Upper lobe of right lung (tissue), 1 donor: ENCODE data around the gene SZT2. TPM values are rescaled to one million over a fixed set of nuclear protein-coding genes. Genes with fewer than 3 reads are reported as not detected.
"Not testable (repeated sequence)": the region's sequence is repeated elsewhere in the genome, so short reads cannot be mapped to it uniquely, and the experiment has no call there.

Experiments
- ATAC-seq: fragments of 200-7000 bp; cut with Tn5 transposase; one replicate; pipeline ENCODE4 v1.9.1; 2020; ENCODE audit warnings: mild to moderate bottlenecking, moderate library complexity
- DNase-seq: peaks from one replicate; pipeline ENCODE4 v3.0.0-alpha.2; 2020
- H3K27ac ChIP-seq: fragments of 200-600 bp; one replicate; pipeline ENCODE4 v1.8.0; 2022
- H3K27me3 ChIP-seq: fragments of 200-600 bp; one replicate; pipeline ENCODE4 v1.8.0; 2022; ENCODE audit warnings: mild to moderate bottlenecking
- H3K36me3 ChIP-seq: fragments of 200-600 bp; one replicate; pipeline ENCODE4 v1.8.0; 2022
- H3K4me1 ChIP-seq: fragments of 200-600 bp; one replicate; pipeline ENCODE4 v1.8.0; 2022
- H3K4me3 ChIP-seq: fragments of 200-600 bp; one replicate; pipeline ENCODE4 v1.8.0; 2022; ENCODE audit warnings: mild to moderate bottlenecking
- H3K9me3 ChIP-seq: fragments of 200-600 bp; one replicate; pipeline ENCODE4 v1.8.0; 2022
- intact Hi-C: fragments of 100-400 bp; cut with DNase I; formaldehyde crosslinking; loops from one replicate; pipeline ENCODE4 v1.11.0; 2022
- total RNA-seq: library from RNA; stranded (reverse); fragmentation: NEBNext Ultra II Directional; extraction: Animal tissue kit (Norgen Biotek cat#: 25700); gene quantifications from one replicate; pipeline ENCODE4 v1.2.1, GENCODE V29; 2021
- TF ChIP-seq, protein P1 (sequence below): fragments of 200-600 bp; IDR thresholded peaks from one replicate; pipeline ENCODE4 v1.8.0; 2022; ENCODE audit warnings: antibody characterized with exemption
- donor health status: DM: no; HTN: yes; CAD: no; lungs with severe emphysema.

Gene SZT2
- total RNA-seq, 1 donor from 2014 or later: 70.4 TPM

GRCh38 chr1:43472087-43472462 lies 82.4 kb downstream of the SZT2 start:
- intact Hi-C loops: no loop called here
- no peak for ATAC-seq
- no peak overlapping the region for H3K4me3 ChIP-seq

GRCh38 chr1:43472463-43473151 lies 82.9 kb downstream of the SZT2 start:
- intact Hi-C loops, DNase-seq, H3K4me1 ChIP-seq, H3K9me3 ChIP-seq, H3K36me3 ChIP-seq, H3K27ac ChIP-seq, H3K27me3 ChIP-seq, H3K4me3 ChIP-seq: not testable (repeated sequence)
- ATAC-seq: peak; percentile 45

More at GRCh38 chr1:43472087-43472462, 82.4 kb downstream of the SZT2 start:
- Histone ChIP-seq H3K36me3 (no peaks in the 10 kb centered on the region), H3K27me3 (no peaks in the 10 kb centered on the region), H3K27ac (no peak overlapping the region), H3K9me3 (no peaks in the 10 kb centered on the region), H3K4me1 (peaks cover 6% of the 10 kb centered on the region)
- DNase-seq: no peak
- TF ChIP-seq, protein P1, sequence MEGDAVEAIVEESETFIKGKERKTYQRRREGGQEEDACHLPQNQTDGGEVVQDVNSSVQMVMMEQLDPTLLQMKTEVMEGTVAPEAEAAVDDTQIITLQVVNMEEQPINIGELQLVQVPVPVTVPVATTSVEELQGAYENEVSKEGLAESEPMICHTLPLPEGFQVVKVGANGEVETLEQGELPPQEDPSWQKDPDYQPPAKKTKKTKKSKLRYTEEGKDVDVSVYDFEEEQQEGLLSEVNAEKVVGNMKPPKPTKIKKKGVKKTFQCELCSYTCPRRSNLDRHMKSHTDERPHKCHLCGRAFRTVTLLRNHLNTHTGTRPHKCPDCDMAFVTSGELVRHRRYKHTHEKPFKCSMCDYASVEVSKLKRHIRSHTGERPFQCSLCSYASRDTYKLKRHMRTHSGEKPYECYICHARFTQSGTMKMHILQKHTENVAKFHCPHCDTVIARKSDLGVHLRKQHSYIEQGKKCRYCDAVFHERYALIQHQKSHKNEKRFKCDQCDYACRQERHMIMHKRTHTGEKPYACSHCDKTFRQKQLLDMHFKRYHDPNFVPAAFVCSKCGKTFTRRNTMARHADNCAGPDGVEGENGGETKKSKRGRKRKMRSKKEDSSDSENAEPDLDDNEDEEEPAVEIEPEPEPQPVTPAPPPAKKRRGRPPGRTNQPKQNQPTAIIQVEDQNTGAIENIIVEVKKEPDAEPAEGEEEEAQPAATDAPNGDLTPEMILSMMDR: no peak

- TF ChIP-seq, protein P1: no peak
- Histone ChIP-seq H3K9me3 (no peaks in the 10 kb centered on the region), H3K27me3 (no peaks in the 10 kb centered on the region), H3K4me1 (peaks cover 6% of the 10 kb centered on the region), H3K4me3 (no peak overlapping the region), H3K27ac (no peak overlapping the region), H3K36me3 (no peaks in the 10 kb centered on the region)
- DNase-seq (no peak), ATAC-seq (no peak)
- intact Hi-C loops: no loop called here
Measured at GRCh38 chr1:43473463-43473862, 83.8 kb downstream of the SZT2 start.

DNA sequence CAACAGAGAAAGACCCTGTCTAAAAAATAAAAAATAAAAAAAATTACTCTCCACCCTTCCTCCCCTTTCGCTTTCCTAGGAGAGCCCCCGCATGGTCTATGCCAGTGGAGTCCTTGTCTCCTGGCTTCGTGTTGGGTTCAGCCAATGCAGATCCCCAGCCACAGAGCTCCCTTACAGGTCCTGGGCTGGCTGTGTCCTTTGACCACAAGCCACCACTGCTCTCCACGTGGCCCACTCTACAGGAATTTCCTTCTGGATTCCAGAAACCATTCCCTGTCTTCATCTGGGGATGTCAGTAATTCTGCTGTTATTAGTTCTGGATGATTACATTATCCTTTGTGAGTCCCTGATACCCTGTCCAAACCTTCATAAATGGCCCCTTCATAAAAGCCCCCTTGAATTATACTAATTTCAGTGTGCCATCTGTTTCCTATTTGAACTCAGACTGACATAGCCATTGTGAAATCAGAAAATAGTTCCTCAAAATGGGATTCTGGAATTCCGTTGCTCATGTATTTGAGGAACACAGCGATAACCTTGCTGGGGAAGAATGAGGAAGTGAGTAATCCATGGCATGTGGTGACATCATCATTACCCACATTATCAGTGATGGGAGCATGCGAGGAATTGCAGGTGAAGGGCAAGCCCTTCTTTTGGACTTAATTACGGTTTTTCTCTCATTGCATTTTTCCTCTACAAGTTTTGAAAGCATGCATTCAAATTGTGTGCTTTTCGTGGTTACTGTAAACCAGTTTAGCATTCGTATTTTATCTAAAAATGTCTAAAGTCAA lies 86.1 kb downstream of the SZT2 start:
- intact Hi-C loops, H3K27ac ChIP-seq: not testable (repeated sequence)
- ATAC-seq: peak; percentile 67

GRCh38 chr1:43477716-43478115 lies 88.0 kb downstream of the SZT2 start:
- intact Hi-C loops: no loop called here
- DNase-seq (no peak), ATAC-seq (no peak)
- Histone ChIP-seq H3K27me3 (no peaks in the 10 kb centered on the region), H3K9me3 (no peaks in the 10 kb centered on the region), H3K27ac (no peak overlapping the region), H3K4me3 (no peak overlapping the region), H3K36me3 (no peaks in the 10 kb centered on the region), H3K4me1 (peaks cover 12% of the 10 kb centered on the region)
- TF ChIP-seq, protein P1: no peak

More for the DNA sequence above, 86.1 kb downstream of the SZT2 start:
- not testable (repeated sequence) for H3K36me3 ChIP-seq, H3K9me3 ChIP-seq, H3K4me3 ChIP-seq, H3K4me1 ChIP-seq, DNase-seq, H3K27me3 ChIP-seq

DNA sequence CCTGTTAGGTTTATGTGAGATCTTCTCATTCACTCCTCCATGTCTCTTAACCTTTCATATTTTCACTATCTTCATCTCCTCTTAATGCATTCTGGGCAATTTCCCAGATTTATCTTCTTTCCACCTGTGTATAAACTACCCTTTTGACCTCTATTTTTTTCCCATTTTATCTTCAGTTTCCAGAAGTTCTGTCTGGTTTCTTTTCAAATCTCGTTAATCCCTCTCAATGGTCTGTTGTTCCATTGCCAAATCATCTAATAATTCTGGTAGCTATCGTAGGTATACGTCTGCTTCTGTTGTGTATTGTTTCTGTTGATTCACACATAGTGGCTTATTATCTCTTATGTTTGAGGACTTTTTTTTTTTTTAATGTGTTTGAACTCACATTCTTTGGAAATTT lies 89.7 kb downstream of the SZT2 start:
- DNase-seq (no peak), ATAC-seq (no peak)
- Histone ChIP-seq H3K36me3 (no peaks in the 10 kb centered on the region), H3K27ac (no peak overlapping the region), H3K4me3 (no peak overlapping the region), H3K9me3 (no peaks in the 10 kb centered on the region), H3K27me3 (no peaks in the 10 kb centered on the region), H3K4me1 (peaks cover 7% of the 10 kb centered on the region)
- intact Hi-C loops: no loop called here
- TF ChIP-seq, protein P1: no peak
